KMS-11 (cell line): ENCODE data around the gene PRKCE.

ENCODE experiments used
- H2AFZ ChIP-seq: fragments of 200-600 bp; sonication (generic); 2 replicates; pipeline ENCODE4 v1.6.1; 2016; ENCODE audit warnings: antibody characterized with exemption, mixed run types, low read depth
- H3K27ac ChIP-seq: fragments of 200-600 bp; sonication (generic); 2 replicates; pipeline ENCODE4 v1.6.1; 2016; ENCODE audit warnings: mild to moderate bottlenecking, mixed run types
- H3K27me3 ChIP-seq: fragments of 200-600 bp; sonication (generic); 2 replicates; pipeline ENCODE4 v1.6.1; 2017; ENCODE audit warnings: mild to moderate bottlenecking, low read depth, mixed run types, moderate library complexity; ENCODE audit not compliant: insufficient read depth
- H3K36me3 ChIP-seq: fragments of 200-600 bp; sonication (generic); 2 replicates; pipeline ENCODE4 v1.6.1; 2017; ENCODE audit warnings: mild to moderate bottlenecking, mixed run types; ENCODE audit not compliant: insufficient read depth
- H3K4me1 ChIP-seq: fragments of 200-600 bp; sonication (generic); 2 replicates; pipeline ENCODE4 v1.6.1; 2016; ENCODE audit warnings: mild to moderate bottlenecking, low read depth, mixed run types; ENCODE audit not compliant: poor library complexity, severe bottlenecking
- H3K4me2 ChIP-seq: fragments of 200-600 bp; sonication (generic); 2 replicates; pipeline ENCODE4 v1.7.0; 2016; ENCODE audit warnings: mild to moderate bottlenecking, mixed run types
- H3K4me3 ChIP-seq: fragments of 200-600 bp; sonication (generic); IDR thresholded peaks from 2 replicates; pipeline ENCODE4 v1.6.1; 2017; ENCODE audit warnings: low read depth, low read length, mixed read lengths; ENCODE audit not compliant: insufficient read depth
- H3K79me2 ChIP-seq: fragments of 200-600 bp; sonication (generic); 2 replicates; pipeline ENCODE4 v1.6.1; 2016; ENCODE audit warnings: low read depth, mixed run types; ENCODE audit not compliant: insufficient read depth
- H3K9ac ChIP-seq: fragments of 200-600 bp; sonication (generic); 2 replicates; pipeline ENCODE4 v1.6.1; 2016; ENCODE audit warnings: mild to moderate bottlenecking, mixed run types
- H4K20me1 ChIP-seq: fragments of 200-600 bp; sonication (generic); 2 replicates; pipeline ENCODE4 v1.6.1; 2016; ENCODE audit warnings: mild to moderate bottlenecking, mixed run types; ENCODE audit not compliant: insufficient read depth
- TF ChIP-seq, protein P1 (sequence below): fragments of 200-600 bp; sonication (generic); conservative IDR thresholded peaks from 2 replicates; pipeline ENCODE4 v1.6.1; 2017; ENCODE audit warnings: low read depth, mild to moderate bottlenecking, antibody characterized with exemption, low read length, moderate library complexity, mixed read lengths

Gene PRKCE

DNA sequence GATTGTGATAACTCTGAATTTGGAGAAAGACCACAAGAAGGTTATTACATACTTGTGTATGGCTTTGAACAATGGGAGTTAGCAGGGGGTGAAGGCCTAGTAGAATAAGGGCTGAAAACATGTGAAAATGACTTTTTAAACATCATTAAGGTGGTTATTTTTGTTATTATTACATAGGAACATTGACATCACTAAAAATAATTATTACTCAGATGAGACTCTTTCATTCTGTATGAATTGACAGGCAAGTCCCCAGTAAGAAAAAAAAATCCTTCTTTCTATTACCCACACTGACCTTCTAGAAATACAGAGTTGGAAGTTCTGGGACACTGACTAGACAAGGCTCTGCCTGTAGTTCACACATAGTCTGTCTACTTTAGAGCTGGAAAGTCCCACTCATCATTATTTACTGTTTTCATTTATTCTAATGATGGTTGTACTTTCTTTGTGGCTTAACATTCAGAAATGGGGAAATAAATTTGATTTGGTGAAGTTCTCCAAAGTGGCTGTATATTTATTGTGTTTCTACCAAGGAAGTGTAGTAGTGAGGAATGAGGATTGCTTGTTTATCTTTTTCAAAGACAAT is 426.1 kb downstream of the PRKCE start:
- no peak overlapping the region for H3K4me3 ChIP-seq
- no peaks in the 10 kb centered on the region for H3K27me3 ChIP-seq
- no peak overlapping the region for H3K9ac ChIP-seq
- no peaks in the 10 kb centered on the region for H3K4me1 ChIP-seq
- no peaks in the 10 kb centered on the region for H3K36me3 ChIP-seq
- H3K79me2 ChIP-seq = no peaks in the 10 kb centered on the region
- TF ChIP-seq, protein P1, sequence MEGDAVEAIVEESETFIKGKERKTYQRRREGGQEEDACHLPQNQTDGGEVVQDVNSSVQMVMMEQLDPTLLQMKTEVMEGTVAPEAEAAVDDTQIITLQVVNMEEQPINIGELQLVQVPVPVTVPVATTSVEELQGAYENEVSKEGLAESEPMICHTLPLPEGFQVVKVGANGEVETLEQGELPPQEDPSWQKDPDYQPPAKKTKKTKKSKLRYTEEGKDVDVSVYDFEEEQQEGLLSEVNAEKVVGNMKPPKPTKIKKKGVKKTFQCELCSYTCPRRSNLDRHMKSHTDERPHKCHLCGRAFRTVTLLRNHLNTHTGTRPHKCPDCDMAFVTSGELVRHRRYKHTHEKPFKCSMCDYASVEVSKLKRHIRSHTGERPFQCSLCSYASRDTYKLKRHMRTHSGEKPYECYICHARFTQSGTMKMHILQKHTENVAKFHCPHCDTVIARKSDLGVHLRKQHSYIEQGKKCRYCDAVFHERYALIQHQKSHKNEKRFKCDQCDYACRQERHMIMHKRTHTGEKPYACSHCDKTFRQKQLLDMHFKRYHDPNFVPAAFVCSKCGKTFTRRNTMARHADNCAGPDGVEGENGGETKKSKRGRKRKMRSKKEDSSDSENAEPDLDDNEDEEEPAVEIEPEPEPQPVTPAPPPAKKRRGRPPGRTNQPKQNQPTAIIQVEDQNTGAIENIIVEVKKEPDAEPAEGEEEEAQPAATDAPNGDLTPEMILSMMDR = no peak
- H3K27ac ChIP-seq = no peak overlapping the region
- no peak overlapping the region for H3K4me2 ChIP-seq
- no peaks in the 10 kb centered on the region for H4K20me1 ChIP-seq
- no peak overlapping the region for H2AFZ ChIP-seq

DNA sequence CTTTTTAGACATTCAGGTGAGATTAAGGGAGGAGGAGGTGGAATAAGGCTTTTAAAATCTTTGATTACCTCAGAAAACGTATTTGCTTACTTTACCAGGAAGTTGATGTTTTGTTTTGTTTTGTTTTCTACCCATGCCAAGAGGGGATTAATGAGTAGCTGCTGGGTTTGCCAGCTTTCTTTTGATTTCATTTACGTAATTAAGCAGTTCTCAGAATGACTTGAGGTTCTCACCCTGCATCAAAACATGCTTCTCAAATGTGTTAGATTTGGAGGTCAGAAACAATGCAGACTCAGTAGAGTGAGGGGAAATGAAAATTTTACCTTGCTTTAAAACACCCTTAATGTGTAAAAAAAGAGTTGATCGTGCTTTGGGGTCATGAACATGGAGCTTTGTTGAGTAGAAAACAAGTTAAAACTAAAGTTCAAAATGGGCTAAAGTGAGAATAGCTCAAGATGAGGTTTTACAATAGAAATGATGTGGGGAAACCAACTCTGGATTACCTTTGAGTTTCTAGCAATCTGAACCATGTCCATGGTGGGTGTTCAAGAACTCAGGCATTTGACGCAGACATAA is 428.6 kb downstream of the PRKCE start:
- no peak overlapping the region for H3K9ac ChIP-seq
- H3K4me3 ChIP-seq = no peak overlapping the region
- no peak overlapping the region for H3K4me2 ChIP-seq
- no peaks in the 10 kb centered on the region for H3K27me3 ChIP-seq
- H4K20me1 ChIP-seq = no peaks in the 10 kb centered on the region
- no peaks in the 10 kb centered on the region for H3K36me3 ChIP-seq
- no peaks in the 10 kb centered on the region for H3K79me2 ChIP-seq
- TF ChIP-seq, protein P1 = no peak
- H2AFZ ChIP-seq = no peak overlapping the region
- H3K4me1 ChIP-seq = no peaks in the 10 kb centered on the region
- no peak overlapping the region for H3K27ac ChIP-seq

DNA sequence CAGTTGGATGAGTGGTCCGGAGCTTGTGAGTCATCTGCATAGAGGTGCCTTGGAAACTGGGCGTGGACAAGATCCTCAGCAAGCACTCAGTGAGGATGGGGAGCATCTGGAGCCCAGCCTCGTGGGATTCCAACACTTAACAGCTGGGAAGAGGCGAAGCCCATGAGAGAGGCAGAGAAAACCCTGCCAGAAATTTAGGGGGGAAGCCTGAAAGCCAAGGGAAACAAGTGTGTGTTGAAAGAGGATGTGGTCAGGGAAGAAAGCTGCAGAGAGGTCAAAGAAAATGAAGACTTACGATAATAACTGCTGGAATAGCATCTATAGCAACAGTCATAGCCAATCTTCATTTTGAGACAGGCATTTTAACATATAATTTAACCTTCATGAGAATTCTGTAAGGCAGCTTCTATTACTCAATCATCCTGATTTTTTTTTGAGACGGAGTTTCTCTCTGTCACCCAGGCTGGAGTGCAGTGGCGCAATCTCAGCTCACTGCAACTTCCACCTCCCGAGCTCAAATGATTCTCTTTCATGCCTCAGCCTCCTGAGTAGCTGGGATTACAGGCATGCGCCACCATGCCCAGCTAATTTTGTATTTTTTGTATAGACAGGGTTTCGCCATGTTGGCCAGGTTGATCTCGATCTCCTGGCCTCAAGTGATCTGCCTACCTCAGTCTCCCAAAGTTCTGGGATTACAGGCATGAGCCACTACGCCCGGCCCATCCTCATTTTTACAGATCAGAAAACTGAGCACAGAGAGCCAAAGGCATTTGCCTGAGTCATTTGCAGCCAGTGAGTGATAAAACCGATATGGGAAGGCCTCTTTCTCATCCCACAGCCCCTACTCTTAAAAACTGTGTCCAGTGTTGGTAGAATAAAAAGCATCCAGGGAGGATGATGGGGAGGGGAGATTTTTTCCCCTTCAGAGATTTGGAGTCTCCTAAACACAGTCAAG is 431.3 kb downstream of the PRKCE start:
- H3K9ac ChIP-seq = no peak overlapping the region
- H3K4me3 ChIP-seq = no peak overlapping the region
- no peaks in the 10 kb centered on the region for H3K36me3 ChIP-seq
- no peak overlapping the region for H3K27ac ChIP-seq
- no peak overlapping the region for H2AFZ ChIP-seq
- no peak overlapping the region for H3K4me2 ChIP-seq
- H3K4me1 ChIP-seq = no peaks in the 10 kb centered on the region
- H3K79me2 ChIP-seq = no peaks in the 10 kb centered on the region
- no peaks in the 10 kb centered on the region for H4K20me1 ChIP-seq
- TF ChIP-seq, protein P1 = no peak
- H3K27me3 ChIP-seq = no peaks in the 10 kb centered on the region

DNA sequence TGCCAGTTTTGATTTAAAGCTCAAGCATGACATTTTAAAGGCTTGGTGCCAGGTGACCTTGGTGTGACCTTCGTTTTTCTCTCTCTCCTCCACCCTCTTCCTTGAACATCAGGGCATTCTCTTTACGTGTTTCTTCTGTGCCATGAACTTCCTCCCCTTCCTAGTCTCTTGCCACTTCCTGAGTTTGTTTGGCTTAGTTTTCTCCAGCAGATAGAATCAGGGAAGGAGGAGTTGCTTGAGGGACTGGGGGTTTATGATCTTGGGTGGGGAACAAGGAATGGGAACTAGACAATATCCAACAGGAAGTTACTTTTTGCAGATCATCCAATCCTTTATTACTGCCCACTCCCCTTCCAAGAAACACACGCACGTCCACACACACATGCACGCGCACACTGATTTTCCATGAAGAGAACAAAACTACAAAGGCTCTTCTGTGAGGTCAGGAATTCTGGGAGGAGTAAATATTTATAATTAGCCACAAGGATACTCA is 435.1 kb downstream of the PRKCE start:
- H4K20me1 ChIP-seq = no peaks in the 10 kb centered on the region

More for the DNA sequence above, 435.1 kb downstream of the PRKCE start:
- Histone ChIP-seq H3K4me1 (no peaks in the 10 kb centered on the region), H2AFZ (no peak overlapping the region), H3K9ac (no peak overlapping the region), H3K4me3 (no peak overlapping the region), H3K27me3 (no peaks in the 10 kb centered on the region), H3K27ac (no peak overlapping the region), H3K36me3 (no peaks in the 10 kb centered on the region), H3K4me2 (no peak overlapping the region), H3K79me2 (no peaks in the 10 kb centered on the region)
- TF ChIP-seq, protein P1 = no peak
